Measurements from ENCODE around the gene GMEB1.

- no peak for TF ChIP-seq FOS (IDR thresholded peaks at IDR 0.05; ENCODE audit: borderline replicate concordance, insufficient read depth, low read length)
- TF ChIP-seq CTCF (IDR thresholded peaks at IDR 0.05; ENCODE audit: extremely low read depth in 1 of 2, insufficient read depth in 1 of 2, low read depth in 1 of 2, low read length in 2 of 2) = no peak
Measured at GRCh38 chr1:28766532-28767183, 98.1 kb downstream of the GMEB1 start.
